ENCODE data around the gene CTNNA3. TPM values are rescaled to one million over a fixed set of nuclear protein-coding genes. Genes with fewer than 3 reads are reported as not detected.

Gene CTNNA3
- total RNA-seq, 1 experiment from 2014 or later, result 0.02 TPM

- TF ChIP-seq CTCF (IDR thresholded peaks at IDR 0.05; ENCODE audit: unreplicated experiment), result no peak
- no peak overlapping the region for H3K27ac Mint-ChIP-seq (ENCODE audit: low read depth, unreplicated experiment)
- H3K27me3 Mint-ChIP-seq (ENCODE audit: insufficient read depth, unreplicated experiment), result no peaks in the 10 kb centered on the region
- no peak overlapping the region for H3K4me3 Mint-ChIP-seq (ENCODE audit: unreplicated experiment)
- intact Hi-C loops (cut with micrococcal nuclease), result no loop called here
- no peaks in the 10 kb centered on the region for H3K36me3 Mint-ChIP-seq (ENCODE audit: insufficient read depth, unreplicated experiment)
- DNase-seq (ENCODE audit: unreplicated experiment), result no peak
- BruUV-seq (replicated peaks), result no TSS peak
- H3K9me3 Mint-ChIP-seq (ENCODE audit: unreplicated experiment), result no peaks in the 10 kb centered on the region
- H3K4me1 Mint-ChIP-seq (ENCODE audit: insufficient read depth, unreplicated experiment), result no peaks in the 10 kb centered on the region
- CTCF ChIA-PET, result no interaction called here
- POLR2A ChIA-PET, result interaction anchor here (0.6 kb wide), 1 partner anchor 431 kb away, joined by 3 read pairs; no protein-coding TSS in a partner anchor
Observed at GRCh38 chr10:66192162-66192831, 1503.7 kb downstream of the CTNNA3 start.

- Mint-ChIP-seq H3K9me3 (ENCODE audit: unreplicated experiment) (no peaks in the 10 kb centered on the region), H3K36me3 (ENCODE audit: insufficient read depth, unreplicated experiment) (no peaks in the 10 kb centered on the region), H3K4me3 (ENCODE audit: unreplicated experiment) (no peak overlapping the region), H3K4me1 (ENCODE audit: insufficient read depth, unreplicated experiment) (no peaks in the 10 kb centered on the region), H3K27ac (ENCODE audit: low read depth, unreplicated experiment) (no peak overlapping the region), H3K27me3 (ENCODE audit: insufficient read depth, unreplicated experiment) (no peaks in the 10 kb centered on the region)
- intact Hi-C loops (cut with micrococcal nuclease), result no loop called here
- no TSS peak for BruUV-seq (replicated peaks)
- DNase-seq (ENCODE audit: unreplicated experiment), result no peak
- ChIA-PET CTCF (no interaction called here), POLR2A (no interaction called here)
- no peak for TF ChIP-seq CTCF (IDR thresholded peaks at IDR 0.05; ENCODE audit: unreplicated experiment)
Observed at GRCh38 chr10:66190413-66190812, 1505.6 kb downstream of the CTNNA3 start.

GRCh38 chr10:66189271-66189670, 1506.7 kb downstream of the CTNNA3 start:
- POLR2A ChIA-PET, result no interaction called here
- intact Hi-C loops (cut with micrococcal nuclease), result loop anchor here (10.0 kb wide), 1 partner anchor 436 kb away; no protein-coding TSS in a partner anchor
- no peaks in the 10 kb centered on the region for H3K27me3 Mint-ChIP-seq (ENCODE audit: insufficient read depth, unreplicated experiment)
- DNase-seq (ENCODE audit: unreplicated experiment), result no peak
- no peaks in the 10 kb centered on the region for H3K9me3 Mint-ChIP-seq (ENCODE audit: unreplicated experiment)
- no peaks in the 10 kb centered on the region for H3K36me3 Mint-ChIP-seq (ENCODE audit: insufficient read depth, unreplicated experiment)
- no peaks in the 10 kb centered on the region for H3K4me1 Mint-ChIP-seq (ENCODE audit: insufficient read depth, unreplicated experiment)
- no peak overlapping the region for H3K27ac Mint-ChIP-seq (ENCODE audit: low read depth, unreplicated experiment)
- no TSS peak for BruUV-seq (replicated peaks)
- TF ChIP-seq CTCF (IDR thresholded peaks at IDR 0.05; ENCODE audit: unreplicated experiment), result no peak
- CTCF ChIA-PET, result no interaction called here
- H3K4me3 Mint-ChIP-seq (ENCODE audit: unreplicated experiment), result no peak overlapping the region

GRCh38 chr10:66187053-66187733, 1508.8 kb downstream of the CTNNA3 start:
- DNase-seq (ENCODE audit: unreplicated experiment), result no peak
- no TSS peak for BruUV-seq (replicated peaks)
- Mint-ChIP-seq H3K4me1 (ENCODE audit: insufficient read depth, unreplicated experiment) (no peaks in the 10 kb centered on the region), H3K9me3 (ENCODE audit: unreplicated experiment) (no peaks in the 10 kb centered on the region), H3K36me3 (ENCODE audit: insufficient read depth, unreplicated experiment) (no peaks in the 10 kb centered on the region), H3K27me3 (ENCODE audit: insufficient read depth, unreplicated experiment) (no peaks in the 10 kb centered on the region), H3K27ac (ENCODE audit: low read depth, unreplicated experiment) (no peak overlapping the region), H3K4me3 (ENCODE audit: unreplicated experiment) (no peak overlapping the region)
- CTCF ChIA-PET, result interaction anchor here (0.7 to 1.1 kb wide), 2 partner anchors 8 to 10 kb away, joined by 3 to 4 read pairs; no protein-coding TSS in a partner anchor
- TF ChIP-seq CTCF (IDR thresholded peaks at IDR 0.05; ENCODE audit: unreplicated experiment), result no peak
- intact Hi-C loops (cut with micrococcal nuclease), result loop anchor here (10.0 kb wide), 1 partner anchor 438 kb away; no protein-coding TSS in a partner anchor
- POLR2A ChIA-PET, result interaction anchor here (0.6 to 0.7 kb wide), 2 partner anchors 324 to 464 kb away, joined by 3 read pairs; no protein-coding TSS in a partner anchor
